K562 (cell line): ENCODE measurements around the gene CHRM4. TPM values are rescaled to one million over a fixed set of nuclear protein-coding genes. Genes with fewer than 3 reads are reported as not detected.

Experiments
- BCL6 ChIP-seq: fragments of 250-450 bp; sonication (Bioruptor Pico); IDR thresholded peaks from 2 replicates; pipeline ENCODE4 v1.4.0; 2020
- CHD4 ChIP-seq: fragments of 200-600 bp; sonication (generic); IDR thresholded peaks from 3 replicates; pipeline ENCODE4 v1.6.1; 2012; ENCODE audit warnings: low read depth, mild to moderate bottlenecking, mixed read lengths, low read length, inconsistent platforms; ENCODE audit not compliant: insufficient read depth, insufficient replicate concordance, poor library complexity, severe bottlenecking
- CTBP1 ChIP-seq: fragments of 450-650 bp; IDR thresholded peaks from 2 replicates; pipeline ENCODE4 v1.6.1; 2016; ENCODE audit warnings: borderline replicate concordance
- DPF2 ChIP-seq: fragments of 450-650 bp; IDR thresholded peaks from 2 replicates; pipeline ENCODE4 v1.6.1; 2016
- MTA2 ChIP-seq: fragments of 450-650 bp; IDR thresholded peaks from 2 replicates; pipeline ENCODE4 v1.6.1; 2016; ENCODE audit warnings: low read depth
- NBN ChIP-seq: fragments of 450-650 bp; IDR thresholded peaks from 2 replicates; pipeline ENCODE4 v1.6.1; 2016; ENCODE audit warnings: low read depth, mild to moderate bottlenecking
- NRF1 ChIP-seq, 2 experiments: fragments of 450-650 bp; IDR thresholded peaks in 1 of 2; conservative IDR thresholded peaks in 1 of 2; 2 replicates each; pipeline ENCODE4 v1.6.1; 2014; ENCODE audit warnings: mild to moderate bottlenecking in 2 of 2
- PATZ1 ChIP-seq: fragments of 250-450 bp; sonication (Bioruptor Pico); IDR thresholded peaks from 2 replicates; pipeline ENCODE4 v1.5.0; 2020; ENCODE audit warnings: mild to moderate bottlenecking, borderline replicate concordance
- RERE ChIP-seq: sonication (generic); formaldehyde crosslinking; IDR thresholded peaks from 2 replicates; pipeline ENCODE4 v1.8.0; 2023; ENCODE audit warnings: missing genetic modification reagents, mild to moderate bottlenecking, borderline replicate concordance
- SFPQ ChIP-seq: fragments of 200-400 bp; formaldehyde crosslinking; IDR thresholded peaks from 2 replicates; pipeline ENCODE4 v1.6.1; 2017; ENCODE audit warnings: mild to moderate bottlenecking, low read depth, low read length, moderate library complexity
- TAL1 ChIP-seq: fragments of 450-650 bp; IDR thresholded peaks from 2 replicates; pipeline ENCODE4 v1.6.1; 2016; ENCODE audit warnings: mild to moderate bottlenecking
- TEAD4 ChIP-seq, 2 experiments: sonication (generic) in 1 of 2; formaldehyde crosslinking in 1 of 2; IDR thresholded peaks; 2 replicates each; pipeline versions ENCODE4 v1.6.1 to v1.8.0; 2012 to 2022; ENCODE audit warnings: borderline replicate concordance in 1 of 2, inconsistent platforms in 1 of 2, low read length in 1 of 2, mild to moderate bottlenecking in 1 of 2, missing genetic modification reagents in 1 of 2
- TSC22D4 ChIP-seq: fragments of 450-650 bp; IDR thresholded peaks from 2 replicates; pipeline ENCODE4 v1.6.1; 2016; ENCODE audit warnings: missing genetic modification characterization, missing biosample characterization, control low read depth
- polyA plus RNA-seq, 8 experiments: library from polyadenylated mRNA; depleted of rRNA in 4 of 8; stranded (reverse) in 5 of 8; unstranded in 3 of 8; fragments of >200 nt; fragmentation: Nextera tagmentation in 2 of 8; fragmentation: Illumina TruSeq in 1 of 8; extraction: Ambion mirVana in 2 of 8; extraction: Trizol in 1 of 8; gene quantifications; 2 replicates each; pipeline versions ENCODE4 v1.2.1 to v1.2.3, GENCODE V29; 2011 to 2014; ENCODE audit warnings: inconsistent platforms in 1 of 8, missing spikeins in 1 of 8
- total RNA-seq, 7 experiments: library from RNA; depleted of rRNA in 6 of 7; stranded (reverse); fragments of >200 nt in 6 of 7; fragmentation: Illumina TruSeq in 2 of 7; extraction: Trizol in 2 of 7; gene quantifications; 2 replicates each; pipeline versions ENCODE4 v1.2.1 to v1.2.3, GENCODE V29; 2011 to 2021; ENCODE audit warnings: low replicate concordance in 1 of 7
- TF ChIP-seq, protein P1 (sequence below): sonication (generic); formaldehyde crosslinking; IDR thresholded peaks from 2 replicates; pipeline ENCODE4 v1.8.0; 2022; ENCODE audit warnings: mild to moderate bottlenecking, missing genetic modification reagents
- TF ChIP-seq, protein P2 (sequence below): IDR thresholded peaks from 2 replicates; pipeline ENCODE4 v1.6.1; 2012; ENCODE audit warnings: low read depth, low read length, improper control_type of control experiment, borderline replicate concordance

The CHRM4 gene
- total and polyA plus RNA-seq, 9 of the 15 experiments (the other 6 are each of a cell fraction or from before 2014, with no cell fraction given): 0.22 to 1.3 (median 0.40) TPM; not detected in 2

DNA sequence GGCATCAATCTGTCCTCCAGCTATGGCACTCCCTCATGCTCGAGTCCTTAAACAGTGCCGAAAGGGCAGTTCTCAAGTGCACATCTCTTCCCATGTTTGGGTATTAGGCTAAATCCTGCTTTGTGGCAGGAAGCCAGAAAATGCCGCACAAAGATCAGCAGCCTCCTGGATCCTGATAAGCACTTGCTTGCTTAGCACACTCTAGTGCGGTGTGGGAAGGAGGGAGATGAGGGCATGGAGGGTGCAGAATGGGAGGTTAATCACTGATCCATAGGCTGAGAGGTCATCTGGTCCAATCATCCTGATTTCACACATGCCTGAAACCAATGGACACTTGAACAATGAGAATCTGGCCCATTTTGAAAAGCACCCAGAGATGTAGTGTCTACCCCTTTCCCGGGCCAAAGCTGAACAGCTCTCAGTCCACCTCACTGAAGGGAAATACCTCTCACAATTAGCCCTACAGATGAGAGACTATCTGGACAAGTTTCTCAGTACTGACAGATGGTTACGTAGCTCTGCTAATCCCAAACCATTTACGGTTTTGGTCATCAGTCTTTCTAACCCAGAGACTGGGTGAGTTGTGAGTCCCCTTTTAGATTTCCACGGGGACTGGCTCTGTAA is 29.8 kb upstream of the CHRM4 start (continued):
- TF ChIP-seq, protein P1, sequence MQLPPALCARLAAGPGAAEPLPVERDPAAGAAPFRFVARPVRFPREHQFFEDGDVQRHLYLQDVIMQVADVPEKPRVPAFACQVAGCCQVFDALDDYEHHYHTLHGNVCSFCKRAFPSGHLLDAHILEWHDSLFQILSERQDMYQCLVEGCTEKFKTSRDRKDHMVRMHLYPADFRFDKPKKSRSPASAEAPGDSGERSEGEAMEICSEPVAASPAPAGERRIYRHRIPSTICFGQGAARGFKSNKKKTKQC (CRISPR knock-in tag): no peak
- TF ChIP-seq BCL6 (CRISPR knock-in tag) (no peak), DPF2 (peak; percentile 39; the same call in 1 of the 2 replicates), TSC22D4 (no peak), PATZ1 (CRISPR knock-in tag) (no peak), TAL1 (0 out of 2 replicates have a peak, but pooled peaks have one; percentile 7), NRF1 (conservative IDR thresholded peaks at IDR 0.05 in 1 of 2, IDR thresholded peaks at IDR 0.05 in 1 of 2) (no peak), MTA2 (no peak), NBN (no peak), TEAD4 (IDR thresholded peaks at IDR 0.05; ENCODE audit: low read length) (0 out of 2 replicates have a peak, but pooled peaks have one; percentile 18), TEAD4 (CRISPR knock-in tag; IDR thresholded peaks at IDR 0.05; ENCODE audit: borderline replicate concordance) (no peak), RERE (CRISPR knock-in tag) (no peak), CTBP1 (peak; percentile 69; the same call in 1 of the 2 replicates), SFPQ (no peak), CHD4 (no peak)
- TF ChIP-seq, protein P2, sequence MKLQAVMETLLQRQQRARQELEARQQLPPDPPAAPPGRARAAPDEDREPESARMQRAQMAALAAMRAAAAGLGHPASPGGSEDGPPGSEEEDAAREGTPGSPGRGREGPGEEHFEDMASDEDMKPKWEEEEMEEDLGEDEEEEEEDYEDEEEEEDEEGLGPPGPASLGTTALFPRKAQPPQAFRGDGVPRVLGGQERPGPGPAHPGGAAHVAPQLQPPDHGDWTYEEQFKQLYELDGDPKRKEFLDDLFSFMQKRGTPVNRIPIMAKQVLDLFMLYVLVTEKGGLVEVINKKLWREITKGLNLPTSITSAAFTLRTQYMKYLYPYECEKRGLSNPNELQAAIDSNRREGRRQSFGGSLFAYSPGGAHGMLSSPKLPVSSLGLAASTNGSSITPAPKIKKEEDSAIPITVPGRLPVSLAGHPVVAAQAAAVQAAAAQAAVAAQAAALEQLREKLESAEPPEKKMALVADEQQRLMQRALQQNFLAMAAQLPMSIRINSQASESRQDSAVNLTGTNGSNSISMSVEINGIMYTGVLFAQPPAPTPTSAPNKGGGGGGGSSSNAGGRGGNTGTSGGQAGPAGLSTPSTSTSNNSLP: no peak
